GM12878 (cell line): ENCODE results near the gene TNFRSF8. TPM values are rescaled to one million over a fixed set of nuclear protein-coding genes. Genes with fewer than 3 reads are reported as not detected.

Source experiments
- ATF7 ChIP-seq: fragments of 450-650 bp; IDR thresholded peaks from 2 replicates; pipeline ENCODE4 v1.6.1; 2016; ENCODE audit warnings: low read depth, mild to moderate bottlenecking
- BCL11A ChIP-seq: IDR thresholded peaks from 2 replicates; pipeline ENCODE4 v1.6.1; 2011; ENCODE audit warnings: low read depth, low read length
- BCLAF1 ChIP-seq: fragments of 450-650 bp; IDR thresholded peaks from 2 replicates; pipeline ENCODE4 v1.6.1; 2017; ENCODE audit warnings: antibody characterized with exemption, mild to moderate bottlenecking, moderate library complexity
- CBX3 ChIP-seq: fragments of 200-600 bp; sonication (generic); IDR thresholded peaks from 2 replicates; pipeline ENCODE4 v1.6.1; 2016; ENCODE audit warnings: low read depth, borderline replicate concordance
- EP300 ChIP-seq, 2 experiments: fragments of 150-350 bp in 1 of 2; IDR thresholded peaks; 2 replicates each; pipeline ENCODE4 v1.6.1; 2011 to 2012; ENCODE audit warnings: low read depth in 2 of 2, low read length in 2 of 2, borderline replicate concordance in 1 of 2, improper control_type of control experiment in 1 of 2, inconsistent platforms in 1 of 2; ENCODE audit not compliant: control insufficient read depth in 1 of 2
- IRF3 ChIP-seq: fragments of 450-650 bp; IDR thresholded peaks from 2 replicates; pipeline ENCODE4 v1.6.1; 2014; ENCODE audit warnings: mild to moderate bottlenecking
- KAT2A ChIP-seq: conservative IDR thresholded peaks from 2 replicates; pipeline ENCODE4 v1.6.1; 2011; ENCODE audit warnings: low read depth, low read length; ENCODE audit not compliant: control insufficient read depth
- KDM1A ChIP-seq: fragments of 200-600 bp; sonication (generic); IDR thresholded peaks from 2 replicates; pipeline ENCODE4 v1.6.1; 2016; ENCODE audit warnings: borderline replicate concordance
- KLF5 ChIP-seq: fragments of 450-650 bp; IDR thresholded peaks from 2 replicates; pipeline ENCODE4 v1.6.1; 2014; ENCODE audit warnings: mild to moderate bottlenecking; ENCODE audit not compliant: partially characterized antibody
- MYB ChIP-seq: fragments of 150-350 bp; IDR thresholded peaks from 2 replicates; pipeline ENCODE4 v1.6.1; 2014; ENCODE audit warnings: mild to moderate bottlenecking, low read depth, low read length, borderline replicate concordance
- NRF1 ChIP-seq: conservative IDR thresholded peaks from 2 replicates; pipeline ENCODE4 v1.6.1; 2011; ENCODE audit warnings: mild to moderate bottlenecking, low read depth, low read length, improper control_type of control experiment
- PAX5 ChIP-seq: IDR thresholded peaks from 2 replicates; pipeline ENCODE4 v1.6.1; 2011; ENCODE audit warnings: low read depth, low read length, borderline replicate concordance
- RCOR1 ChIP-seq: conservative IDR thresholded peaks from 2 replicates; pipeline ENCODE4 v1.6.1; 2012; ENCODE audit warnings: low read depth, low read length, improper control_type of control experiment
- SMAD1 ChIP-seq: fragments of 450-650 bp; IDR thresholded peaks from 2 replicates; pipeline ENCODE4 v1.6.1; 2018; ENCODE audit warnings: mild to moderate bottlenecking, low read depth; ENCODE audit not compliant: partially characterized antibody
- STAT1 ChIP-seq: fragments of 450-650 bp; conservative IDR thresholded peaks from 2 replicates; pipeline ENCODE4 v1.6.1; 2014; ENCODE audit warnings: antibody characterized with exemption, mild to moderate bottlenecking
- TAF1 ChIP-seq: IDR thresholded peaks from 2 replicates; pipeline ENCODE4 v1.6.1; 2011; ENCODE audit warnings: mild to moderate bottlenecking, low read depth, low read length, borderline replicate concordance
- WRNIP1 ChIP-seq: IDR thresholded peaks from 2 replicates; pipeline ENCODE4 v1.6.1; 2011; ENCODE audit warnings: low read depth, low read length, improper control_type of control experiment, borderline replicate concordance
- polyA plus RNA-seq, 11 experiments: library from polyadenylated mRNA; depleted of rRNA in 4 of 11; unstranded in 6 of 11; stranded (reverse) in 5 of 11; fragments of >200 nt; fragmentation: Nextera tagmentation in 4 of 11; fragmentation: Illumina TruSeq in 1 of 11; extraction: Ambion mirVana in 4 of 11; extraction: Trizol in 1 of 11; gene quantifications; 1 replicate in 1 of 11; 2 replicates in 10 of 11; pipeline versions ENCODE4 v1.2.1 to v1.2.3, GENCODE V29; 2011 to 2016; ENCODE audit warnings: inconsistent platforms in 2 of 11, missing spikeins in 2 of 11, low read depth in 1 of 11
- total RNA-seq, 4 experiments: library from RNA; depleted of rRNA in 3 of 4; stranded (reverse); fragments of >200 nt in 3 of 4; fragmentation: Illumina TruSeq in 1 of 4; extraction: Trizol in 1 of 4; gene quantifications; 2 replicates each; pipeline versions ENCODE4 v1.2.1 to v1.2.3, GENCODE V29; 2013 to 2021
- TF ChIP-seq, protein P1 (sequence below): fragments of 450-650 bp; IDR thresholded peaks from 2 replicates; pipeline ENCODE4 v1.6.1; 2017; ENCODE audit warnings: mild to moderate bottlenecking
- TF ChIP-seq, protein P2 (sequence below): fragments of 450-650 bp; IDR thresholded peaks from 2 replicates; pipeline ENCODE4 v1.6.1; 2017; ENCODE audit warnings: low read depth, mild to moderate bottlenecking, moderate library complexity
- TF ChIP-seq, protein P3 (sequence below): fragments of 450-650 bp; IDR thresholded peaks from 2 replicates; pipeline ENCODE4 v1.6.1; 2018; ENCODE audit warnings: mild to moderate bottlenecking, low read depth, moderate library complexity; ENCODE audit not compliant: partially characterized antibody

The TNFRSF8 gene
- total and polyA plus RNA-seq, 10 of the 15 experiments (the other 5 are each of a cell fraction or from before 2014, with no cell fraction given) = 9.8 to 114 (median 58.8) TPM

GRCh38 chr1:12040457-12041051 lies 22.5 kb upstream of the TNFRSF8 start (continued):
- TF ChIP-seq, protein P1, sequence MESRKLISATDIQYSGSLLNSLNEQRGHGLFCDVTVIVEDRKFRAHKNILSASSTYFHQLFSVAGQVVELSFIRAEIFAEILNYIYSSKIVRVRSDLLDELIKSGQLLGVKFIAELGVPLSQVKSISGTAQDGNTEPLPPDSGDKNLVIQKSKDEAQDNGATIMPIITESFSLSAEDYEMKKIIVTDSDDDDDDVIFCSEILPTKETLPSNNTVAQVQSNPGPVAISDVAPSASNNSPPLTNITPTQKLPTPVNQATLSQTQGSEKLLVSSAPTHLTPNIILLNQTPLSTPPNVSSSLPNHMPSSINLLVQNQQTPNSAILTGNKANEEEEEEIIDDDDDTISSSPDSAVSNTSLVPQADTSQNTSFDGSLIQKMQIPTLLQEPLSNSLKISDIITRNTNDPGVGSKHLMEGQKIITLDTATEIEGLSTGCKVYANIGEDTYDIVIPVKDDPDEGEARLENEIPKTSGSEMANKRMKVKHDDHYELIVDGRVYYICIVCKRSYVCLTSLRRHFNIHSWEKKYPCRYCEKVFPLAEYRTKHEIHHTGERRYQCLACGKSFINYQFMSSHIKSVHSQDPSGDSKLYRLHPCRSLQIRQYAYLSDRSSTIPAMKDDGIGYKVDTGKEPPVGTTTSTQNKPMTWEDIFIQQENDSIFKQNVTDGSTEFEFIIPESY = no peak
- no peak for TF ChIP-seq BCLAF1
- no peak for TF ChIP-seq RCOR1
- no peak for TF ChIP-seq KAT2A
- TF ChIP-seq EP300 (IDR thresholded peaks at IDR 0.05; ENCODE audit: borderline replicate concordance in 1 of 2, control insufficient read depth in 1 of 2, low read depth in 2 of 2, low read length in 2 of 2) = peak; percentile 51 to 60; a peak in 3 of 4 replicates
- TF ChIP-seq WRNIP1 = no peak
- peak; percentile 32 for TF ChIP-seq KLF5
- no peak for TF ChIP-seq NRF1
- no peak for TF ChIP-seq STAT1
- TF ChIP-seq CBX3 = no peak
- TF ChIP-seq TAF1 = no peak
- TF ChIP-seq, protein P2, sequence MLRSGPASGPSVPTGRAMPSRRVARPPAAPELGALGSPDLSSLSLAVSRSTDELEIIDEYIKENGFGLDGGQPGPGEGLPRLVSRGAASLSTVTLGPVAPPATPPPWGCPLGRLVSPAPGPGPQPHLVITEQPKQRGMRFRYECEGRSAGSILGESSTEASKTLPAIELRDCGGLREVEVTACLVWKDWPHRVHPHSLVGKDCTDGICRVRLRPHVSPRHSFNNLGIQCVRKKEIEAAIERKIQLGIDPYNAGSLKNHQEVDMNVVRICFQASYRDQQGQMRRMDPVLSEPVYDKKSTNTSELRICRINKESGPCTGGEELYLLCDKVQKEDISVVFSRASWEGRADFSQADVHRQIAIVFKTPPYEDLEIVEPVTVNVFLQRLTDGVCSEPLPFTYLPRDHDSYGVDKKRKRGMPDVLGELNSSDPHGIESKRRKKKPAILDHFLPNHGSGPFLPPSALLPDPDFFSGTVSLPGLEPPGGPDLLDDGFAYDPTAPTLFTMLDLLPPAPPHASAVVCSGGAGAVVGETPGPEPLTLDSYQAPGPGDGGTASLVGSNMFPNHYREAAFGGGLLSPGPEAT = no peak
- TF ChIP-seq, protein P3, sequence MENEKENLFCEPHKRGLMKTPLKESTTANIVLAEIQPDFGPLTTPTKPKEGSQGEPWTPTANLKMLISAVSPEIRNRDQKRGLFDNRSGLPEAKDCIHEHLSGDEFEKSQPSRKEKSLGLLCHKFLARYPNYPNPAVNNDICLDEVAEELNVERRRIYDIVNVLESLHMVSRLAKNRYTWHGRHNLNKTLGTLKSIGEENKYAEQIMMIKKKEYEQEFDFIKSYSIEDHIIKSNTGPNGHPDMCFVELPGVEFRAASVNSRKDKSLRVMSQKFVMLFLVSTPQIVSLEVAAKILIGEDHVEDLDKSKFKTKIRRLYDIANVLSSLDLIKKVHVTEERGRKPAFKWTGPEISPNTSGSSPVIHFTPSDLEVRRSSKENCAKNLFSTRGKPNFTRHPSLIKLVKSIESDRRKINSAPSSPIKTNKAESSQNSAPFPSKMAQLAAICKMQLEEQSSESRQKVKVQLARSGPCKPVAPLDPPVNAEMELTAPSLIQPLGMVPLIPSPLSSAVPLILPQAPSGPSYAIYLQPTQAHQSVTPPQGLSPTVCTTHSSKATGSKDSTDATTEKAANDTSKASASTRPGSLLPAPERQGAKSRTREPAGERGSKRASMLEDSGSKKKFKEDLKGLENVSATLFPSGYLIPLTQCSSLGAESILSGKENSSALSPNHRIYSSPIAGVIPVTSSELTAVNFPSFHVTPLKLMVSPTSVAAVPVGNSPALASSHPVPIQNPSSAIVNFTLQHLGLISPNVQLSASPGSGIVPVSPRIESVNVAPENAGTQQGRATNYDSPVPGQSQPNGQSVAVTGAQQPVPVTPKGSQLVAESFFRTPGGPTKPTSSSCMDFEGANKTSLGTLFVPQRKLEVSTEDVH = no peak
- no peak for TF ChIP-seq IRF3
- no peak for TF ChIP-seq SMAD1
- TF ChIP-seq KDM1A = no peak
- peak; percentile 71; the same call in 1 of the 2 replicates for TF ChIP-seq BCL11A
- TF ChIP-seq PAX5 = peak; percentile 75; the same call in 1 of the 2 replicates
- peak; percentile 51 for TF ChIP-seq ATF7
- TF ChIP-seq MYB = no peak
